GM21390 (cell line): Measurements from ENCODE around the gene TADA1.
"Not testable (repeated sequence)": the region's sequence is repeated elsewhere in the genome, so short reads cannot be mapped to it uniquely, and the experiment has no call there.

Experiments used
- ATAC-seq: cut with Tn5 transposase; IDR thresholded peaks from one replicate; pipeline ENCODE4 v1.9.1; 2021; ENCODE audit not compliant: unreplicated experiment

TADA1 gene

DNA sequence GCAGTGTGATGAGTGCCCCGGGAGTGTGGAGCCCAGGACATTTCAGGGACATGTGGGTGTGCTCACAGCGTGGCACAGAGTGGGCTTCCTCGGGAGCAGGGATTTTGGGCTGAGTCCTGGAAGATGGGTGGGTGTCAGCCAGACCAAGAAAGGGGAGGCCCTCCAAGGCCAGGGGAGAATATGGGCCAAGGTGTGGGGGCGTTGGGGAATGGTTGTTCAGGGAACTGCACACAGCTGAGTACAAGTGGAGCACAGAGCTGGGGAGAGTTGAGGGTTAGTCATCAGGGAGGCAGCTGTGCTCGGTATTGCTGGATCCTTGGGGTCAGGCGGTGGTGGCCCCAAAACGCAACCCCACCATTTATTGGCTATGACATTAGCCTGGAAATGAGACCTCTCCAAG is 31.3 kb downstream of the TADA1 start:
- no peak for ATAC-seq

DNA sequence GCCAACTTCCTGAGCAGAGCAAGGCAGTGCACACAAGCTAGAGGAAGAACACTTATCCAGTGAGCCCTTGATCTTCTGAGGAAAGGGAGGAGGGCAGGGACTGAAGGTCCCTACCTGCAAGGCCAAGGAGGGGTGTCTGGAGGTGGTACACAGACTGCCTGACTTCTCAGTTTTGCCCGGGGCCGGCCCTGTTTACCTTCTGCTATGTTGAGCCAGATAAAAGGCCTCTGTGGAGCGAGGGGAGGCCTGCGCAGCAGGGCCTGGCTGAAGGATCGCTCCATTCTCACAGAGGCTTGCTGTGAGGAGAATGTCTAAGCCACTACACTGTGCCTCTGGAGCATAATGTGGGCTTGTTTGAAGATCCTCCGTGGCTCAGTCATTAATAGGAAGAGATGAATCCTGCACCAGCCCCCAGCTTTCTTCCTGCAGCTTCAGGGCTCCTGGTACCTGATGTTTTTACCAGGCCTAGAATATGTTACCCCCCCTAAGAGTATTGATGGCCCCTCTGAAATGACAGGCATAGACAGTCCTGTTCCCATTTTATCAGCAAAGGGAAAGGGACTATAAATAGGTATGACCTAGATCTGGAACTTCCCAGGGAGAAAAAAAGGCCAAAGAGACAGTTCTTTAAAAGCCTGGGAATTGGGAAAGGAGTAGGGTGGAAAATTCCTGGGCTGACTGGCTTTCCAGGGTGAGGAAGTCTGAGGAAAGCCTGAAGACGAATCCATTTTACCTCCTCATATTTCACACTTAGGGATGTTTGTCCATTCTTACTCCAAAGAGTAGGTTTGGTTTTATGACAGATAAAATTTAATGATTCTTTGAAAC is 32.1 kb downstream of the TADA1 start:
- no peak for ATAC-seq

GRCh38 chr1:166843322-166843721 is 32.7 kb downstream of the TADA1 start:
- ATAC-seq, result no peak

DNA sequence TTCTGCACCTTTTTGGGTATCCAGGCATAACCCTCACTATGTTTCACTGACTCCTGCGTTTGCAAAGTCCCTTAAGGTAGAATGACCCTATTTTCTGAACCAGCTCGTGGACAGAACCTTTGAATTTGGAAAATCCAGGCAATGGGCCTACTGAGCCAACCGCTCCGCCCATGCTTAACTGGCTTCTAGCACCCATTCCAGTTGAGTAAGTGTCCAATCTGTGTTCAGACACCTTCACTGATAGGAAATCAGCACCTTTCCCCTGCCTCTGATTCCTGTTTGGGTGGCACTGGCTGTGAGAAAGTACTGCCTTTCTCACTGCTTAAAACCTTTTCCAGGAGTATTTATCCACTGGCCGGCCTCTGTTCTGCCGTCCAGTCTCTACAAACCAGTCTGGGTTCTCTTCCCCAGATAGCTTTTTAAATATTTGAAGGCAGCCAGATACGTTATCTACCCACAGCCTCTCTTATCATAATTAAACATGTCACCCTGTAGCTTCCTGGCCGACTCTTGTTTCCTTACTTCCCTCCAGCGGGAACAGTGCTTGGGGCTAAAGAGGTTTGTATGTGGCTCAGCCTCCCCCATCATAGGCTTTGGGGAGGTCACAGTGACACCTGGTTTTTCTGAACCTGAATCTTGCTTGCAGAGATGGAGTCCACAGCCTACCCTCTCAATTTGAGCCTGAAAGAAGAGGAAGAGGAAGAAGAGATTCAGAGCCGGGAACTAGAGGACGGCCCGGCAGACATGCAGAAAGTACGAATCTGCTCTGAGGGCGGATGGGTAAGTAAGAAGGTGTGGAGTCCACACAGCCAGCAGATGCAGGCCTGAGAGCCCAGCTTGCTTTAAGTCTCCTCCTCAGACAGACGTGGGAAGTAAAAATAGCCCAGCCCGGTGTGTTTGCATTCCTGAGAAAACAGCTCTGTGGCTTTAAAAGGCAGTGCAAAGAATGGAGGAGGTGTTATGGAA is 35.5 kb downstream of the TADA1 start:
- no peak for ATAC-seq

GRCh38 chr1:166839600-166840308 is 36.3 kb downstream of the TADA1 start:
- ATAC-seq, result peak; percentile 40

DNA sequence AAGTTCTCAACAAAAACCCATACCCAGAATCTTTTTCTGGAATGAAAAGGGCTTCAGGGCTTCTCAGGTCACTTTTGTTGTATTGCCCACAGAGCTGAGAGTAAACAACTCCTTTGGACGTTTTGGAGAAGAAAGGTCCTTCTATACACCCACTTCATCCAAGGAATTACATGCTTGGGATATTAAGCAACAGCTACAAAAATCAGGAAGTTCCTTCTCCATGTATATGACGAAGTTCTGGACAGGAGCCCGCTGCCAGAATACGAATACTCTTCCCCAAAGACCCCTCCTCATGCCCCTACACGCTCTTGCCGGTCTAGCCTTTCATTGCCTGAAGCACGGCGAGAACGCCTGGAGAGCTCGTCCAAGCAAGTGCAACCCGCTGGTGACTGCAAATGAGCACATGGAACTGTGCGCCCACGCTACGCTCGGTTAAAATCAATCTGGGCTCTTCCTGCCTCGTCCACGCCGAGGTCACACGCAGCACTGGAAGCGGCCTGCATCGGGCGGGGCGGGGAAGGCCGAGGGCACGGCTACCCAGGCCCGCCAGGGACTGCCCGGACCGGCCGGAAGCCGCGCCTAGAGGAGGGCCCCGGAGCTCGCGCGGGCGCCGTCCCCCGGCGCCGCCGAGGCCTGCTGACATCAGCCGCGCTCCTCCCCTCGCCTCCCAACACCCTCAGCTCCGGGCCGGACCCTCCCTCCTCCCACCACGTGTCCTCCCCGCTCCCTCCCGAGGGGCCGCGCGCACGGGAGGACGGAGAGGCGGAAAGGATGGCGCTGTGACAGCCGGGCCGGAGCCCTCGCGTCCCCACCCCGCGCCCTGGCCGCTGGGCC is 37.1 kb downstream of the TADA1 start, which contains the start of gene POGK:
Gene POGK, plus strand, starts transcription at position 710 of the 834 bp plus-strand sequence. CDS start 1,482 bp downstream, outside the sequence.
- ATAC-seq, result peak; percentile 96

- ATAC-seq, result no peak
Measured at GRCh38 chr1:166836733-166837132, 39.3 kb downstream of the TADA1 start.

- ATAC-seq, result not testable (repeated sequence)
Measured at GRCh38 chr1:166829762-166830161, 46.3 kb downstream of the TADA1 start.

- no peak for ATAC-seq
Measured at GRCh38 chr1:166827426-166827825, 48.6 kb downstream of the TADA1 start.

DNA sequence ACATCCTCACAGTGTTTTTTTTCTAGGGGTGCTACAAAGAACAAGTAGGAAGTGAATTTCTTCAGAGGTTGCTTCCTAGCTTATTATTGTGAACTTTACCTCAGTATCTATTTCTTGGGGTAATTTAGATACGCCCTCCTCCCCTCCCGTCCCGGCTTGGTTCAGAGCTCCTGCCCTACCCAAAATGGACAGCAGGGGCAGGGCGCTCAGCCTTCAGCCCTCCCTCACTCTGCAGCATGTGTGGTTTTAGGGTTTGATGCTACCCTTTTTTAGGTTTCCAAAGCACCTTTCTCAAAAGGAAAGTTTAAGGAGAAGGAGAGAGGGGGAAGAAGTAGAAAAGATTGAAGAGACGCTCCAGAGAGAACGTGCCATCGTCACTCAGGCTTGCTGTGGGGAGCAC is 53.7 kb downstream of the TADA1 start:
- no peak for ATAC-seq

- no peak for ATAC-seq
Measured at GRCh38 chr1:166819974-166820373, 56.1 kb downstream of the TADA1 start.

GRCh38 chr1:166814611-166815010 is 61.5 kb downstream of the TADA1 start:
- no peak for ATAC-seq

DNA sequence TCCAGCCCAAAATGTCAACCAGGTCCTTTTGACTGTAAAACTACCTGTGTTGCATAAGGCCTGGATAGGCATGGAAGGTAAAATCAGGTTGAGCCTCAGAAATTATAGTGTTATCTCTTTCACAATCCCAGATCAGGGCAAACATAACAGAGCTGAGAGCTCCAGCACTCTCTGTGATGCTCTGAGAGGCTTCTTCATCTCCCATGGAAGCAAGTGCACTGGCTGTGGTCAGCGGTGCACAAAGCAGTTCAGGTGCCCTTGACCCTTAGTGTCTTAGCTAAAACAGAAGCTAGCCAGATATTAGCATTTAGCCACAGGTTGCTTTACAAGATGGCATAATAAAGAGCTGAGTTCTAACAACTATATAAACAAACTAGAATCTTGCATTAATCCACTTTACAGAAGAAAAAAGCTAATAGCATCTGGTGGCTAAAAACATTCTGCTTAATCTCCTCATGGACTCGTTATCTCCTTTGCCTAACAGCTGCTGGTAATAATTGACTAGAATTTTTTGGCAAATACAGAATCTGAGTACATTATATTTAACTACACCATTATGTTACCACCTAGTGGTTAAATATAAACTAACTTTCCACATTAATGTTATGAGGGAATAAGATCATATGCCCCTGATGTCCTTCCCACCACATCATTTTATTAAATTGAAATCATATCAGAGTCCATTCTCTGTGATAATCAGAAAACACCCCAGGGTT is 62.4 kb downstream of the TADA1 start:
- ATAC-seq, result no peak

DNA sequence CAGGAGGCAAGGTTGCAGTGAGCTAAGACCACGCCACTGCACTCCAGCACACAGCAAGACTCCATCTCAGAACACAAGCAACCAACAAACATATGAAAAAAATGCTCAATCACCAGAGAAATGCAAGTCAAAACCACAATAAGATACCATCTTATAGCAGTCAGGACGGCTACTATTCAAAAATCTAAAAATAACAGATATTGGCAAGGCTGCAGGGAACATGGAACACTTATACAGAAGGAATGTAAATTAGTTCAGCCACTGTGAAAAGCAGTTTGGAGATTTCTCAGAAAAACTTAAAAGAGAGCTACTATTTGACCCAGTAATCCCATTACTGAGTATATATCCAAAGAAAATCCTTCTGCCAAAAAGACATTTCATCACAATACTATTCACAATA is 64.4 kb downstream of the TADA1 start:
- ATAC-seq, result no peak

- no peak for ATAC-seq
Measured at GRCh38 chr1:166808952-166809351, 67.1 kb downstream of the TADA1 start.
